Stimulated activated CD8-positive, alpha-beta memory T cell treated with anti-CD3 and anti-CD28 coated beads, Interleukin-4, amount 100 ng/mL, for 48 hours (primary cell): ENCODE results near the gene SNX32.
A peak's percentile ranks its signal among the peaks of the same experiment; 100 is the strongest.

ENCODE experiments used
- DNase-seq: peaks from one replicate; pipeline ENCODE4 v3.0.0-alpha.2; 2020

The SNX32 gene

DNA sequence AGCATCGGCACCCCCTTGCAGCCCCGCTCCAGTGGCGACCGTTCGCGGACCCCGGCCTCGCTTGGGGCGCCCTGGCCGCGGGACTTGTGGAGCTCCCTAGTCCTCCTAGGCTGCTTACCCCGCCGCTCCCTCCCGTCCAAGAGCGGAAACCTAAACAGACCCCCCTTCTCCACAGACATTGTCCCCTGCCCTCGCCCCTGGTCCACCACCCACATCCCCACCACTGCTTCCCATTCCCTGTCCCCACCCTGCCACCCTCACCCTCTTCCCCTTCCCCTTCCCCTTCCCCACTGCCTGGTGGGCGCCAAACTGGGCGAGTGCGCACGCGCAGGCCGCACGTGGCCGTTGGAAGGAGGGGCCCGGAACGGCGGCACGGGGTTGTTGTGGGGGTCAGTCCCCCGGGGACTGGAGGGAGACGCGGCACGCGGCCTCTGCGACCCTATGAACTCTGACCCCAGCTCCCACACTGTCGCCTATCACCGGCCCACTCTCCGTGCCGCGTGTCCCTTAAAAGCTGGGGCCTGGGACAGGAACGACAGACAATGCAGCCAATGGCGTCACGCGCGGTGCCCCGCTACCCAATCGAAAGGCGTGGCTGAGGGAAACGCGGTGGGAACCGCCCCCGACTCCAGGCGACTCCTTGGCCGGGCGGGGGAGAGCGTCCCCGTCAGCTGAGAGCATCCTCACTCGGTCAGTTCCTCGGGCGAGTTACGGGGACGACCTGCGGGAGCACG, at the start of gene SNX32:
Gene SNX32, plus strand, starts transcription at position 667 of the 734 bp plus-strand sequence. CDS start 103 bp downstream, outside the sequence.
- peak; percentile 97 for DNase-seq

GRCh38 chr11:65785319-65786007, 48.3 kb upstream of the SNX32 start:
- DNase-seq: no peak

DNA sequence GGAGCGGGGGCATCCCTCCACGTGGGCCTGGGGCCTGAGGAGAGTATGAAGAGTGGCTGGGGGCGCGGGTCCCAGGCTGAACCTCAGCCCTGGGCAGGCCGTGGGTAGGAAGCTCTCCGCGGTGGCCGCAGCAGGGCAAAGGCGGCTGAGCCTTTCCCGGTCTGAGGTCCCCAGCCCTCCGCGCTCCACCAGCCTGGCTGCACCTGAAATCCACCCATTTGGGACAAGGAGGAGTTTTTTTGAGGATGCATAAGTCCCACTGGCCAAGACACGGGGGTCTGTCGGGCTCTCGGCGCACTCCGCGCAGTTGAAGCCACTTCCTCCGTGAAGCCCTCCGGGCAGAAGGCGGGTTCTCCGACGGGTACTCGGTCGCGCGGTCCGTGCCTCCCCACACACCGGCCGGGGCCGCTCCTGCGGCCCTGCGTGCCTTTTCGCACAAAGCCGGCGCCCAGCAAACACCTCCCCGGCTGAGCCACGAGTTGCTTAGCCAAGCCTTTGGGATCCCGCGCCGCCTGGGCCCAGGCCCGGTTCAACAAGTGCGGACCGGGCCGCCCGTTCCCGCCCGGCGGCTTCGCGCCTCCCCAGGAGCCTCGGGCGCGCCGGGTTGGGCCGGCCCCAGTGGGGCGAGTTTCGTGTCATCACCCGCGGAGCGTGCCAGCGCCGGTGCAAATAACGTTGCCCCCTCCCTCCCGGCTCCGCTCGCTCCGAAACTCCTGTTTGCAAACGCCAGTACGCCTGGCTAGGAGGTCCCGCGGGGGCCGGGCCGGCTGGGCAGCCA, 47.6 kb upstream of the SNX32 start:
- no peak for DNase-seq

- no peak for DNase-seq
Observed at GRCh38 chr11:65786786-65787636, 46.8 kb upstream of the SNX32 start, which contains the start of gene OVOL1. Gene OVOL1 (plus strand): TSS chr11:65787063. CDS start chr11:65787374, 311 bp downstream.

DNA sequence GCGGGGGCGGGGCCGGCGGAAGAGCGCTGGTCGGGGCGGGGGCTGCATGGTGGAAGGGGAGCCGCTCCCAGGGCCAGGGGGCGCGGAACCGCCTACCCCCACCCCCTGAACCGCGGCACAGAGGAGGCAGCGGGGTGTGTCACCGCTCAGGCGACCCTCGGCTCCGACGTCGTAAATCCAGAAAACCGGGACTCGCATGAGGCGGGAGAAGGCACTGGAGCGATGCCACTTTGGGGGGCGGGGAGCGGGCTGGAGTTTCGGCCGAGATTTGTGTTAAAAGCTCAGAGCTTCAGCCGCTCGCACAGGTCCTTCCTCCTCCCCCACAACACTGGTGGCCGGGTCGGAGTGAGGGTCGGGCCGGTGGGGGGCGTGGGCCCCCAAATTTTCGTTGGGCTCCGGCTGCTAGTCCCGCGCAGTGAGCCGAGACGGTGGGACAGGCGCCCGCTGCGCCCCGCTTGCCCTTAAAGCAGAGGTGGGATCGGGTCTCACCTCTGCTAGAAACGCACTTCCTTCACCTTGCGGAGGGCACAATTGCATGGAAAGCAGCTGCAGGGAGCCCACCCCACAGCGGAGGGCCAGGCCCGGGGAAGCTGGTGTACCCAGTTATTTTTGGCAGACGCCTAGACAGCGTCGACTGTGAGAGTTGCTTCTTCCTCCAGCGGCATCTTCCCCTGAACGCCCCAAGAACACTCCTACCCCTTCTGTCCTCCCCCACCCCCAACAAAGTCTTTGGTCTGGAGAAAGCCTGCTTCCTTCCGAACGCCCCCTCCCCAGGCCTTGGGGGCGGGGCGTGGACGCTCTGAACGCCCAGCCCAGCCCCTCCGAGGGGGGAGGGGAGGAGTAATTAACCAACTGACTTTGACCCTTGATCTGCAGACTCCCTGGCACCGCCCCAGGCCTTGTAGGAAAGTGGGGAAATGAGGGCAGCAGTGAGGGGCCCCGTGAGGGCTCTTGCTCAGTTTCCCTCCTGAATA, 45.8 kb upstream of the SNX32 start:
- DNase-seq: no peak

- DNase-seq: no peak
Observed at GRCh38 chr11:65788821-65789220, 44.9 kb upstream of the SNX32 start.

DNA sequence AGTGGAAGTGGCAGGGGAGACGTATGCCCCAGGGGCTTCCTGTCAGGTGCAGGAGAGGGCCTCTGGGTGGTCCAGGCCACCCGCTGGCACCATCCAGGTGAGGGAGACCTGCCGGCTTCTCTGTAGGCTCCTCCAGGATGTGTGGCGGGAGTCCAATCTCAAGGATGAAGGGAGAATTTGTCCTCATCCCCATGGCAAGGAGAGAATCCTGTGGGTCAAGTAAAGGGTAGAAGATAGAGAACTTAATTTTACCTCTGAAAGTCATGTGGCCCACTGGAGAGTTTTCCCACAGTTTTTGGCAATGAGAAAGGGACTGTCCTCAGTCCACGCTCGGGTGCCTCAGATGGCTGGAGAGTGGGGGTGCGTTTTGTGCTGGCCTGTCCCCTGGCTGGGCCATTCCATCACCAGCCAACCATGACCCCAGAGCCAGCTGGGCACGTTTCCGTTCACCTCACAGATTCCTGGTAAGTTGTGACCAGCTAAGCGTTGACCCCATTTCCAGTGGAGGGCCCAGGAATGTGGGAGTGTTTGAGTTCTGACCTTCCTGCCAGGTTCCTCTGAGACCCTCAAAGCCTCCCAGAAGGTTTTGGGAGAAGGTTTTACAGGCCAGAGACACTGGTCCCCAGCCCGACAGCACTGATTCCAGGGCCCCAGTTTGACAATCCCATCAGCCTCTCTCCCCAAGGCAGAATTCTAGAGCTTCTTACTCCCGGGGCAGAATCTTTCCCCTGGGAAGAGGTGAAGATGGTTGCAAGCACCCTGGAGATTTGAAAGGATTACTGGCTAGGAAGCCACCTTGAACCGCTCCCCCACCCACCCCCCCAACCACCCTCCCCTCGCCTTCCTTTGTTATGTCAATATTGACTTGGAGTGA, 44.3 kb upstream of the SNX32 start:
- DNase-seq: no peak

DNA sequence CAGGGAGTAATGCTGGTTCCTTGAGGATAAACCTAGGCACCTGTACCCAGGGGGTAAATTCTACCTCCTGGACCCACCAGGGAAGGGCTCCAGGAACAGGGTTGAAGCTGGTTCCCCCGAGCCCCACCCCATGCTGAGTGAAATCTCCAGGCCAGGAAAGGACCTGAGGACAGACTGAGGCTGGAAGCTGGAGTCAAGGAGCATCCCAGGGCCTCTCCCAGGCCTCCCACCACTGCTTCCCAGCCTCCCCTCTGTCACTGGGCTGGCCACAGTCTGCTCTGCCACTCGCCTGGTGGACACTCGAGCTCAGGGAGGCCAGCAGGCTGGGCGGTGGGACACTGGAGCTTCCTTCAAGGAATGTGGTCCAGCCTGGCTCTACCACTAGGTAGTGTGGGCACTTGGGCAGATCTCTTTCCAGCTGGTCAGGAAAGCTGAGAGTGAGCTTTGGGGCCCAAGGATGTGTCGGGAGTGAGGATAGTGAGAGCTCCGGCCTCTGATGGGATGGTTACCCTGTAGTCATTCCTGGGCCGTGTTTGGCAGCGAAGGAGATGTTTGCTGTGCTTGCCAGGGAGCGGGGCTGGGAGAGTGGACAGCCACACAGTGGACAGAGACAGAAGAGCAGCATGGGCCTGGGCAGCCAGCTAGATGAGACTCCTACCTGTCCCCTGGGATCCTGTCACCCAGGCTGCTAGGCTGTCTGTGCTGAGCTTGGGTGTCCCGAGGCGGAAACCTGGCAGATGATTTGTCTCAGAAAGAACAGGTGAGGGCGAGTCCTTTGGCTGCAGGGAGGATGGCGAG, 43.5 kb upstream of the SNX32 start:
- no peak for DNase-seq

DNA sequence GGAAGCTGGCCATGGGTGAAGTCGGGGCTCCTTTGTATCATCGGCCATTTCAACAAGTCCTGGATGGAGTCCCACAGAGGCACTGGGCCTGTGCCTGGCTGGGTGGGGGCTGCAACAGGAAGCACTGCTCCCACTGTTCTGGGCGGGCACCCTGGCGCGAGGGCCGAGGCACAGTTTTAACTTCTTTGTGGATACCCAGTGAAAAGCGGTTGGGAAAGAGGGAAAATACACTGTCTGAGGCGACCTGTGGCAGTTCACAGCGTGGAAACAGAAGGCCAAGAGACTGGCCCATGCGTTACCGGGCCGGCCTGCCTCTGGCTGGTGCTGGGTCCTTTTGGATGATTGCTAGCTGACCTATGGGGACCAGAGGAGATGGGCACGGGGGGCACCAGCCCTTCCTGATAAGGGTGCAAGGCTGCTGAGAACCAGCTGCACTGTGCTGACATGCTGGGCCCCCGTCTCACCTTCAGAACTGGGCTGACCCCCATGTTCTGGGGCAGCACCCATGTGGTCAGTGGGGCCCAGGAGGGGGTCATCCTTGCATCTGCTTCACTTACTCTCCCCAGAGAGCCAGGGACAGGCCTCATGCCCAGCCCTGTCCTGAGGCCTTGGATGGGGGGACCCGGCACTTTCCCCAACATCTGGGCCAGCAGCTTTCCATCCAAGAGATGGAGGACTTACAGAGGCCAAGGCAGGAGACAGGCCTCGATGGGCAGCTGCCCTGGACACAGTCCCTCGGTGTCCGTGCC, 42.7 kb upstream of the SNX32 start:
- DNase-seq: no peak

- peak; percentile 72 for DNase-seq
Observed at GRCh38 chr11:65791719-65792213, 42.0 kb upstream of the SNX32 start.

DNA sequence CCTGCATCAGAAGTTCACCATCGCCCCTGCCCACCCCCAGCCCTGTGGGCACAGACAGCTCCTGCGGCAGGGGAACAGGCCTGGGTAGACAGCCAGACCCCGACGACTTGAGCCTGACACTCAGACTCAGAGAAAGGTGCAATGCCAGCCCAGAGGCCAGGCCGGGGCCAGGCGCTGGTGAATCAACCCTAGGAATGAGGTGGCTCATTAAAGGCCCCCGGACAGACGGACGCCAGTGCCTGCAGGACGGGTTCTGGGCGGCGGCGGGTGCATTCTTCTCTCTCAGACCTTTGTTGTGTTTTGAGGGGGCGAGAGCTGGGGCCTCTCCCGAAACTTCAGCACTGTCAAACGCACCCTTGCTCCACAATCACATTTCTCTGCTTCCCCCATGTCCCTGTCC, 41.3 kb upstream of the SNX32 start:
- DNase-seq: no peak

GRCh38 chr11:65793144-65793581, 40.6 kb upstream of the SNX32 start:
- DNase-seq: no peak

- DNase-seq: no peak
Observed at GRCh38 chr11:65793625-65794400, 40.0 kb upstream of the SNX32 start.

DNA sequence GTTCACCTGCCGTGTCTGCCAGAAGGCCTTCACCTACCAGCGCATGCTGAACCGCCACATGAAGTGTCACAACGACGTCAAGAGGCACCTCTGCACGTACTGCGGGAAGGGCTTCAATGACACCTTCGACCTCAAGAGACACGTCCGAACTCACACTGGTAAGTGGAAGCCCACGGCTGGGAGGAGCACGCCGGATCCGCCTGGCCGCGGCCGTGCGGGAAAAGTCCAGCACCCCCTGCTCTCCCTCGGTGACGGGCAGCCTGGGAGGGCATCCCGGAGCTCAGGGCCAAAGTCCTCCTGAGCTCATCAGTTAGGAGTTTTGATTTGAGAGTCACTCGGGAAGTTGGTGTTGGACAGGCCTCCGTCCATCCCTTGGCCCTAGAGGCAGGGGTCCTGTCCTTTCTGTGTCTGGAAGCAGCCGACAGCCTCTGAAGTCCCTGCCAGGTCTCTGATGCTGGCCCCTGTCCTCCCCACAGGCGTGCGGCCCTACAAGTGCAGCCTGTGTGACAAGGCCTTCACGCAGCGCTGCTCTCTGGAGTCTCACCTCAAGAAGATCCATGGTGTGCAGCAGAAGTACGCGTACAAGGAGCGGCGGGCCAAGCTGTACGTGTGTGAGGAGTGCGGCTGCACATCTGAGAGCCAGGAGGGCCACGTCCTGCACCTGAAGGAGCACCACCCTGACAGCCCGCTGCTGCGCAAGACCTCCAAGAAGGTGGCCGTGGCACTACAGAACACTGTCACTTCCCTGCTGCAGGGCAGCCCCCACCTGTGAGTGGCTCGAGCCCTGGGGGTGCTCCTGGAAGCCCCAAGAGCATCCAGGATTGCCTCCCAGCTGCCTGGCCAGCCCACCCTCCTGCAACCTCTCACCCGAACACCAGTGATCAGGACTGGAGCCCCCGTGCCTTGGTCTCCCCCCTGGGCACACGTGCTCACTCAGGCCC, 38.9 kb upstream of the SNX32 start:
- DNase-seq: no peak

- DNase-seq: no peak
Observed at GRCh38 chr11:65796726-65797601, 36.8 kb upstream of the SNX32 start.
